Measurements from ENCODE around the gene LAMB4.

GRCh38 chr7:108079276-108079647, 50.9 kb downstream of the LAMB4 start:
- TF ChIP-seq POLR2A (IDR thresholded peaks at IDR 0.05; ENCODE audit: extremely low read depth, insufficient read length) = no peak
- no peak for TF ChIP-seq CTCF (IDR thresholded peaks at IDR 0.05; ENCODE audit: low read depth, low read length)
- TF ChIP-seq, protein P1, sequence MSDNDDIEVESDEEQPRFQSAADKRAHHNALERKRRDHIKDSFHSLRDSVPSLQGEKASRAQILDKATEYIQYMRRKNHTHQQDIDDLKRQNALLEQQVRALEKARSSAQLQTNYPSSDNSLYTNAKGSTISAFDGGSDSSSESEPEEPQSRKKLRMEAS (IDR thresholded peaks at IDR 0.05; ENCODE audit: low read depth, low read length) = no peak

Measured in NB4 (cell line).